Karpas-422 (cell line): Measurements from ENCODE around the gene MRPL54. TPM values are rescaled to one million over a fixed set of nuclear protein-coding genes. Genes with fewer than 3 reads are reported as not detected.

ENCODE experiments used
- DNase-seq: peaks from one replicate; pipeline ENCODE4 v3.0.0-alpha.2; 2015
- H2AFZ ChIP-seq: fragments of 200-600 bp; sonication (generic); 2 replicates; pipeline ENCODE4 v1.6.1; 2014; ENCODE audit warnings: antibody characterized with exemption, low read length, mixed read lengths
- H3K27ac ChIP-seq: fragments of 200-600 bp; sonication (generic); 2 replicates; pipeline ENCODE4 v1.5.1; 2014; ENCODE audit warnings: mild to moderate bottlenecking, low read length, moderate library complexity
- H3K27me3 ChIP-seq: fragments of 200-600 bp; sonication (generic); 2 replicates; pipeline ENCODE4 v1.6.1; 2014; ENCODE audit warnings: low read length, mixed read lengths
- H3K36me3 ChIP-seq: fragments of 200-600 bp; sonication (generic); 2 replicates; pipeline ENCODE4 v1.6.1; 2014; ENCODE audit warnings: low read length, mixed read lengths; ENCODE audit not compliant: insufficient read depth
- H3K4me1 ChIP-seq: fragments of 200-600 bp; sonication (generic); 2 replicates; pipeline ENCODE4 v1.6.1; 2014; ENCODE audit warnings: mild to moderate bottlenecking, low read length, mixed read lengths
- H3K4me2 ChIP-seq: fragments of 200-600 bp; sonication (generic); 2 replicates; pipeline ENCODE4 v1.6.1; 2014; ENCODE audit warnings: low read length, low read depth, mild to moderate bottlenecking; ENCODE audit not compliant: poor library complexity, severe bottlenecking
- H3K4me3 ChIP-seq: fragments of 200-600 bp; sonication (generic); 2 replicates; pipeline ENCODE4 v1.5.1; 2014; ENCODE audit warnings: mild to moderate bottlenecking, antibody characterized with exemption, low read length, mixed read lengths
- H3K79me2 ChIP-seq: fragments of 200-600 bp; sonication (generic); 2 replicates; pipeline ENCODE4 v1.6.1; 2014; ENCODE audit warnings: mild to moderate bottlenecking, low read length, mixed read lengths
- H3K9ac ChIP-seq: fragments of 200-600 bp; sonication (generic); 2 replicates; pipeline ENCODE4 v1.6.0; 2014; ENCODE audit warnings: low read length
- H3K9me2 ChIP-seq: fragments of 200-600 bp; sonication (generic), shearing (Covaris generic); replicated peaks from 2 replicates; pipeline ENCODE4 v1.6.0; 2014; ENCODE audit warnings: mild to moderate bottlenecking, low read length, moderate library complexity; ENCODE audit not compliant: insufficient read depth
- H3K9me3 ChIP-seq: fragments of 300-700, 200-600 bp; sonication (generic); 2 replicates; pipeline ENCODE4 v1.6.1; 2014; ENCODE audit warnings: low read length, mixed read lengths
- H4K20me1 ChIP-seq: fragments of 200-600 bp; sonication (generic); 2 replicates; pipeline ENCODE4 v1.6.1; 2014; ENCODE audit warnings: mild to moderate bottlenecking, antibody characterized with exemption, low read length, low read depth; ENCODE audit not compliant: insufficient read depth
- total RNA-seq: library from RNA; depleted of rRNA; stranded (reverse); fragments of >200 nt; shearing (Covaris generic); gene quantifications from 2 replicates; pipeline ENCODE4 v1.2.3, GENCODE V29; 2014; ENCODE audit warnings: low replicate concordance

Gene MRPL54
- total RNA-seq, 1 experiment from 2014 or later = 44.2 TPM

GRCh38 chr19:3723110-3723488, 39.4 kb upstream of the MRPL54 start:
- Histone ChIP-seq H3K4me1 (no peaks in the 10 kb centered on the region), H3K27me3 (no peaks in the 10 kb centered on the region), H3K9me3 (no peaks in the 10 kb centered on the region), H4K20me1 (no peaks in the 10 kb centered on the region), H3K36me3 (no peaks in the 10 kb centered on the region), H3K27ac (no peak overlapping the region), H3K4me3 (no peak overlapping the region), H3K9ac (no peak overlapping the region), H3K79me2 (no peaks in the 10 kb centered on the region), H2AFZ (no peak overlapping the region), H3K4me2 (no peak overlapping the region), H3K9me2 (no peaks in the 10 kb centered on the region)
- no peak for DNase-seq

GRCh38 chr19:3723883-3724282, 38.6 kb upstream of the MRPL54 start:
- no peaks in the 10 kb centered on the region for H3K4me1 ChIP-seq
- no peak overlapping the region for H2AFZ ChIP-seq
- H3K79me2 ChIP-seq = no peaks in the 10 kb centered on the region
- no peak overlapping the region for H3K4me3 ChIP-seq
- H3K9ac ChIP-seq = no peak overlapping the region
- H3K36me3 ChIP-seq = no peaks in the 10 kb centered on the region
- no peak overlapping the region for H3K4me2 ChIP-seq
- no peak for DNase-seq
- no peaks in the 10 kb centered on the region for H3K27me3 ChIP-seq
- no peaks in the 10 kb centered on the region for H3K9me2 ChIP-seq
- no peaks in the 10 kb centered on the region for H3K9me3 ChIP-seq
- no peak overlapping the region for H3K27ac ChIP-seq
- no peaks in the 10 kb centered on the region for H4K20me1 ChIP-seq

GRCh38 chr19:3725121-3725520, 37.4 kb upstream of the MRPL54 start:
- no peak for DNase-seq
- Histone ChIP-seq H3K27me3 (no peaks in the 10 kb centered on the region), H3K9me3 (no peaks in the 10 kb centered on the region)

GRCh38 chr19:3725640-3726310, 36.7 kb upstream of the MRPL54 start:
- Histone ChIP-seq H3K27me3 (no peaks in the 10 kb centered on the region), H3K27ac (no peak overlapping the region), H3K9me3 (no peaks in the 10 kb centered on the region), H4K20me1 (no peaks in the 10 kb centered on the region), H2AFZ (no peak overlapping the region), H3K9ac (no peak overlapping the region), H3K36me3 (no peaks in the 10 kb centered on the region), H3K9me2 (no peaks in the 10 kb centered on the region), H3K79me2 (no peaks in the 10 kb centered on the region), H3K4me2 (no peak overlapping the region), H3K4me1 (no peaks in the 10 kb centered on the region), H3K4me3 (no peak overlapping the region)
- no peak for DNase-seq

More at GRCh38 chr19:3725121-3725520, 37.4 kb upstream of the MRPL54 start:
- Histone ChIP-seq H3K9me2 (no peaks in the 10 kb centered on the region), H3K27ac (no peak overlapping the region), H3K36me3 (no peaks in the 10 kb centered on the region), H2AFZ (no peak overlapping the region), H3K9ac (no peak overlapping the region), H4K20me1 (no peaks in the 10 kb centered on the region), H3K4me2 (no peak overlapping the region), H3K4me3 (no peak overlapping the region), H3K79me2 (no peaks in the 10 kb centered on the region), H3K4me1 (no peaks in the 10 kb centered on the region)

- no peaks in the 10 kb centered on the region for H3K9me2 ChIP-seq
- no peak for DNase-seq
- H3K9ac ChIP-seq = no peak overlapping the region
- no peak overlapping the region for H3K27ac ChIP-seq
- H3K4me1 ChIP-seq = no peaks in the 10 kb centered on the region
- no peaks in the 10 kb centered on the region; the same call in 1 of the 2 replicates for H4K20me1 ChIP-seq
- H3K4me2 ChIP-seq = no peak overlapping the region
- H3K36me3 ChIP-seq = no peaks in the 10 kb centered on the region
- H3K4me3 ChIP-seq = no peak overlapping the region
- no peaks in the 10 kb centered on the region for H3K79me2 ChIP-seq
- H3K27me3 ChIP-seq = no peaks in the 10 kb centered on the region
- no peaks in the 10 kb centered on the region for H3K9me3 ChIP-seq
- no peak overlapping the region for H2AFZ ChIP-seq
These were observed 32.0 kb upstream of the MRPL54 start for GRCh38 chr19:3730457-3730958.

GRCh38 chr19:3732108-3732507, 30.4 kb upstream of the MRPL54 start:
- no peak overlapping the region for H3K4me3 ChIP-seq
- no peak overlapping the region for H3K27ac ChIP-seq
- H3K36me3 ChIP-seq = no peaks in the 10 kb centered on the region
- no peaks in the 10 kb centered on the region; the same call in 1 of the 2 replicates for H4K20me1 ChIP-seq
- H3K9ac ChIP-seq = no peak overlapping the region
- H3K4me2 ChIP-seq = no peak overlapping the region
- H3K9me3 ChIP-seq = no peaks in the 10 kb centered on the region
- no peak for DNase-seq
- H2AFZ ChIP-seq = no peak overlapping the region
- no peaks in the 10 kb centered on the region for H3K27me3 ChIP-seq
- no peaks in the 10 kb centered on the region for H3K9me2 ChIP-seq
- no peaks in the 10 kb centered on the region for H3K79me2 ChIP-seq
- H3K4me1 ChIP-seq = no peaks in the 10 kb centered on the region

- H3K4me3 ChIP-seq = no peak overlapping the region
- H3K27me3 ChIP-seq = no peaks in the 10 kb centered on the region
- H3K27ac ChIP-seq = no peak overlapping the region
- H3K4me1 ChIP-seq = no peaks in the 10 kb centered on the region
- H3K36me3 ChIP-seq = no peaks in the 10 kb centered on the region
- no peaks in the 10 kb centered on the region for H3K9me3 ChIP-seq
- H4K20me1 ChIP-seq = no peaks in the 10 kb centered on the region; the same call in 1 of the 2 replicates
- no peak for DNase-seq
- no peak overlapping the region for H3K4me2 ChIP-seq
- no peaks in the 10 kb centered on the region for H3K79me2 ChIP-seq
- no peak overlapping the region for H3K9ac ChIP-seq
- no peak overlapping the region for H2AFZ ChIP-seq
- H3K9me2 ChIP-seq = no peaks in the 10 kb centered on the region
These were observed 28.8 kb upstream of the MRPL54 start for GRCh38 chr19:3733549-3734309.

GRCh38 chr19:3734310-3734600, 28.2 kb upstream of the MRPL54 start:
- Histone ChIP-seq H3K79me2 (no peaks in the 10 kb centered on the region), H4K20me1 (no peaks in the 10 kb centered on the region; the same call in 1 of the 2 replicates), H3K27ac (no peak overlapping the region), H3K27me3 (no peaks in the 10 kb centered on the region), H3K4me2 (no peak overlapping the region), H3K36me3 (no peaks in the 10 kb centered on the region), H3K9me3 (no peaks in the 10 kb centered on the region), H3K9ac (no peak overlapping the region), H3K4me3 (no peak overlapping the region), H3K9me2 (no peaks in the 10 kb centered on the region), H2AFZ (no peak overlapping the region), H3K4me1 (no peaks in the 10 kb centered on the region)
- DNase-seq = no peak
